ENCODE measurements around the gene PKD1.

DNA sequence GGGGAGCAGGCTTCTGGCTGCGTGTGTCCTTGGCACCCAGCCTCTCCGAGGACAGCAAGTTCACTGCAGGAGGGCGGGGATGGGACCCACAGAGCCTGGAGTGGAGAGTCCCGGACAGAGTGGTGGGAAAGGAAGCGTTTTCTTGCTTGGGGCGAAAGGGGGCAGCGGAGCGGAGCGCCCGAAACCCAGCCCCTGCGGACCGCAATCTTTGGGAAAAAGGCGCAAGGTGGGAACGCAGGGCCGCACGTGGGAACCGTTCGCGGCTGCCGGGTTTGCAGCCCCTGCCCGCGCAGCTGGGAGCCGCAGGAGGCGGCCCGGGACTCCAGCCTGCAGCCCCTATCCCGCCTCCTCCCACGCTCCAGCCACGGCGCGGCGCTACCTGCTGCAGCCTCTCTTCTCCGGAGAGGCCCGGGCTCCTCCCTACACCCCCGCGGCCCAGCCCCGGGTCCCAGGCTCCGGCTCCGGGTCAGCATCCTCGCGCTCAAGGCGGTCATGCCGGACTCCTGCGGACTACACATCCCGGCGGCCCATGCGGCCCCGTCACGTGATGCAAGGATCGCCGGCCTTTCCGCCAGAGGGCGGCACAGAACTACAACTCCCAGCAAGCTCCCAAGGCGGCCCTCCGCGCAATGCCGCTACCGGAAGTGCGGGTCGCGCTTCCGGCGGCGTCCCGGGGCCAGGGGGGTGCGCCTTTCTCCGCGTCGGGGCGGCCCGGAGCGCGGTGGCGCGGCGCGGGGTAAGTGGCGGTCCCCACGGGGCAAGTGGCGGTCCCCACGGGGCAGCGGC lies 88.2 kb downstream of the PKD1 start, which contains the start of the genes NTHL1 and TSC2:
- TF ChIP-seq, protein P1, sequence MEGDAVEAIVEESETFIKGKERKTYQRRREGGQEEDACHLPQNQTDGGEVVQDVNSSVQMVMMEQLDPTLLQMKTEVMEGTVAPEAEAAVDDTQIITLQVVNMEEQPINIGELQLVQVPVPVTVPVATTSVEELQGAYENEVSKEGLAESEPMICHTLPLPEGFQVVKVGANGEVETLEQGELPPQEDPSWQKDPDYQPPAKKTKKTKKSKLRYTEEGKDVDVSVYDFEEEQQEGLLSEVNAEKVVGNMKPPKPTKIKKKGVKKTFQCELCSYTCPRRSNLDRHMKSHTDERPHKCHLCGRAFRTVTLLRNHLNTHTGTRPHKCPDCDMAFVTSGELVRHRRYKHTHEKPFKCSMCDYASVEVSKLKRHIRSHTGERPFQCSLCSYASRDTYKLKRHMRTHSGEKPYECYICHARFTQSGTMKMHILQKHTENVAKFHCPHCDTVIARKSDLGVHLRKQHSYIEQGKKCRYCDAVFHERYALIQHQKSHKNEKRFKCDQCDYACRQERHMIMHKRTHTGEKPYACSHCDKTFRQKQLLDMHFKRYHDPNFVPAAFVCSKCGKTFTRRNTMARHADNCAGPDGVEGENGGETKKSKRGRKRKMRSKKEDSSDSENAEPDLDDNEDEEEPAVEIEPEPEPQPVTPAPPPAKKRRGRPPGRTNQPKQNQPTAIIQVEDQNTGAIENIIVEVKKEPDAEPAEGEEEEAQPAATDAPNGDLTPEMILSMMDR (IDR thresholded peaks at IDR 0.05), result peak in 3 of 4 experiments; percentile 29 to 48 (median 31)
- TF ChIP-seq EP300 (IDR thresholded peaks at IDR 0.05) (no peak), POLR2A (IDR thresholded peaks at IDR 0.05) (no peak)

All from sigmoid colon (tissue), 4 donors.